Activated CD4-positive, alpha-beta memory T cell treated with anti-CD3 and anti-CD28 coated beads for 36 hours (primary cell): Measurements from ENCODE around the gene ABCA13. TPM values are rescaled to one million over a fixed set of nuclear protein-coding genes. Genes with fewer than 3 reads are reported as not detected.

Source experiments
- CTCF ChIA-PET: fragments of 350-600 bp; sonication (Branson Sonifier 250); formaldehyde crosslinking; loops from one replicate; lab custom pipeline; 2021; ENCODE audit warnings: antibody characterized with exemption, inconsistent platforms; lab: Charles Lee
- POLR2A ChIA-PET: fragments of 350-600 bp; sonication (Branson Sonifier 250); formaldehyde crosslinking; loops from one replicate; lab custom pipeline; 2021; ENCODE audit warnings: antibody characterized with exemption; lab: Charles Lee
- DNase-seq: peaks from one replicate; pipeline ENCODE4 v3.0.0-alpha.2; 2020
- H3K27ac Mint-ChIP-seq: one replicate; pipeline ENCODE4 v1.8.0; 2021; ENCODE audit warnings: mixed read lengths
- H3K27me3 Mint-ChIP-seq: one replicate; pipeline ENCODE4 v1.8.0; 2021; ENCODE audit warnings: mixed read lengths
- H3K36me3 Mint-ChIP-seq: one replicate; pipeline ENCODE4 v1.8.0; 2021; ENCODE audit warnings: mixed read lengths
- H3K4me1 Mint-ChIP-seq: one replicate; pipeline ENCODE4 v1.8.0; 2021; ENCODE audit warnings: low read depth, mixed read lengths
- H3K4me3 Mint-ChIP-seq: one replicate; pipeline ENCODE4 v1.8.0; 2021; ENCODE audit warnings: mild to moderate bottlenecking, mixed read lengths
- H3K9me3 Mint-ChIP-seq: one replicate; pipeline ENCODE4 v1.8.0; 2021; ENCODE audit warnings: mixed read lengths
- intact Hi-C: fragments of 100-400 bp; cut with micrococcal nuclease; formaldehyde crosslinking; loops from one replicate; pipeline ENCODE4 v1.15.1; 2023
- total RNA-seq, 2 experiments: library from RNA; stranded (reverse); gene quantifications; one replicate each; pipeline ENCODE4 v1.2.3, GENCODE V29; 2021

The ABCA13 gene
- total RNA-seq, 2 experiments from 2014 or later, result not detected

GRCh38 chr7:48667407-48667806 lies 496.1 kb downstream of the ABCA13 start:
- H3K4me1 Mint-ChIP-seq, result no peaks in the 10 kb centered on the region
- H3K36me3 Mint-ChIP-seq, result no peaks in the 10 kb centered on the region
- DNase-seq, result no peak
- intact Hi-C loops, result no loop called here
- ChIA-PET POLR2A (no interaction called here), CTCF (no interaction called here)
- H3K27me3 Mint-ChIP-seq, result no peaks in the 10 kb centered on the region
- H3K4me3 Mint-ChIP-seq, result no peak overlapping the region
- H3K9me3 Mint-ChIP-seq, result no peaks in the 10 kb centered on the region
- H3K27ac Mint-ChIP-seq, result no peak overlapping the region

- ChIA-PET POLR2A (no interaction called here), CTCF (no interaction called here)
- Mint-ChIP-seq H3K36me3 (no peaks in the 10 kb centered on the region), H3K4me3 (no peak overlapping the region), H3K4me1 (no peaks in the 10 kb centered on the region), H3K27ac (no peak overlapping the region), H3K9me3 (peaks cover 29% of the 10 kb centered on the region), H3K27me3 (no peaks in the 10 kb centered on the region)
- intact Hi-C loops, result no loop called here
- DNase-seq, result no peak
These were observed 500.4 kb downstream of the ABCA13 start for GRCh38 chr7:48671656-48672055.

GRCh38 chr7:48681006-48681405 lies 509.7 kb downstream of the ABCA13 start:
- ChIA-PET CTCF (no interaction called here), POLR2A (no interaction called here)
- no peak overlapping the region for H3K4me3 Mint-ChIP-seq
- no peak for DNase-seq
- H3K27ac Mint-ChIP-seq, result no peak overlapping the region
- no peaks in the 10 kb centered on the region for H3K4me1 Mint-ChIP-seq
- H3K36me3 Mint-ChIP-seq, result no peaks in the 10 kb centered on the region
- H3K27me3 Mint-ChIP-seq, result no peaks in the 10 kb centered on the region
- H3K9me3 Mint-ChIP-seq, result peaks cover 10% of the 10 kb centered on the region
- intact Hi-C loops, result no loop called here

- no peak overlapping the region for H3K4me3 Mint-ChIP-seq
- H3K27me3 Mint-ChIP-seq, result no peaks in the 10 kb centered on the region
- no peak for DNase-seq
- H3K36me3 Mint-ChIP-seq, result no peaks in the 10 kb centered on the region
- no peaks in the 10 kb centered on the region for H3K4me1 Mint-ChIP-seq
- H3K9me3 Mint-ChIP-seq, result peaks cover 7% of the 10 kb centered on the region
- H3K27ac Mint-ChIP-seq, result no peak overlapping the region
- POLR2A ChIA-PET, result no interaction called here
- CTCF ChIA-PET, result no interaction called here
- intact Hi-C loops, result no loop called here
These were observed 520.5 kb downstream of the ABCA13 start for GRCh38 chr7:48691788-48692187.

Other genes starting within 250 kb of the ABCA13 start
- under 1 TPM; 0.17 to 0.19 TPM for gene PKD1L1, start 223.0 kb upstream of the ABCA13 start, total RNA-seq
- 10 to 100 TPM; 38.6 to 38.9 TPM for gene HUS1, start 191.8 kb upstream of the ABCA13 start, total RNA-seq
- gene SUN3, start 142.4 kb upstream of the ABCA13 start, total RNA-seq, result not detected
- gene C7orf57, start 135.9 kb upstream of the ABCA13 start, total RNA-seq, result under 1 TPM; 0.71 to 0.90 TPM
- gene UPP1, start 82.2 kb upstream of the ABCA13 start, total RNA-seq, result 100 to 1,000 TPM; 115 to 121 TPM